Esophagus muscularis mucosa (tissue), 4 donors: ENCODE measurements around the gene OGFRL1. TPM values are rescaled to one million over a fixed set of nuclear protein-coding genes. Genes with fewer than 3 reads are reported as not detected.

ENCODE experiments used
- DNase-seq: peaks from one replicate; pipeline ENCODE4 v3.0.0-alpha.2; 2017; ENCODE audit errors: extremely low spot score
- H3K27ac ChIP-seq, 4 donors: fragments of 200-600 bp; sonication (generic); replicated peaks in 1 of 4; 1 replicate in 3 of 4; 2 replicates in 1 of 4; pipeline ENCODE4 v1.5.1; 2016 to 2019; ENCODE audit warnings: mild to moderate bottlenecking in 1 of 4
- H3K27me3 ChIP-seq, 4 donors: fragments of 200-600 bp; sonication (generic); one replicate each; pipeline versions ENCODE4 v1.5.1 to v1.6.0; 2016 to 2019
- H3K36me3 ChIP-seq, 4 donors: fragments of 200-600 bp; sonication (generic); one replicate each; pipeline ENCODE4 v1.5.1; 2016 to 2019
- H3K4me1 ChIP-seq, 4 donors: fragments of 200-600 bp; sonication (generic); one replicate each; pipeline ENCODE4 v1.5.1; 2016 to 2019
- H3K4me3 ChIP-seq, 4 donors: fragments of 200-600 bp; sonication (generic); 1 replicate in 2 of 4; 2 replicates in 2 of 4; pipeline ENCODE4 v1.5.1; 2016 to 2019; ENCODE audit warnings: mild to moderate bottlenecking in 4 of 4, moderate library complexity in 1 of 4
- H3K9me3 ChIP-seq, 4 donors: fragments of 200-600 bp; sonication (generic); 1 replicate in 3 of 4; 2 replicates in 1 of 4; pipeline ENCODE4 v1.5.1; 2016 to 2019
- EP300 ChIP-seq: sonication (generic); formaldehyde crosslinking; IDR thresholded peaks from one replicate; pipeline ENCODE4 v1.6.1; 2017; ENCODE audit warnings: antibody characterized with exemption
- POLR2A ChIP-seq: fragments of 450-650 bp; IDR thresholded peaks from one replicate; pipeline ENCODE4 v1.6.1; 2017; ENCODE audit warnings: antibody characterized with exemption, moderate library complexity, mild to moderate bottlenecking, low read depth
- POLR2AphosphoS5 ChIP-seq, 2 donors: sonication (generic); formaldehyde crosslinking; IDR thresholded peaks; one replicate each; pipeline ENCODE4 v1.6.1; 2017; ENCODE audit warnings: antibody characterized with exemption in 2 of 2
- WGBS: methylation state at CpG from one replicate; pipeline ENCODE4 v1.1.5; 2018; 5-methylcytosine and 5-hydroxymethylcytosine counted together
- intact Hi-C: fragments of 100-400 bp; cut with DNase I; formaldehyde crosslinking; loops from one replicate; pipeline ENCODE4 v1.15.1; 2023
- total RNA-seq, 4 donors: library from RNA; depleted of rRNA; stranded (reverse); fragments of >200 nt; gene quantifications; one replicate each; pipeline versions ENCODE4 v1.1.0 to v1.2.1, GENCODE V29; 2016
- TF ChIP-seq, protein P1 (sequence below), 3 experiments: fragments of 200-600 bp in 2 of 3; fragments of 450-650 bp in 1 of 3; sonication (generic) in 2 of 3; IDR thresholded peaks; one replicate each; pipeline ENCODE4 v1.5.1; 2017 to 2019; ENCODE audit warnings: antibody characterized with exemption in 3 of 3, mild to moderate bottlenecking in 2 of 3, moderate library complexity in 1 of 3

OGFRL1 gene
- total RNA-seq, 4 donors from 2014 or later: 29.2 to 48.2 (median 40.8) TPM

GRCh38 chr6:71280701-71281100, 7.9 kb upstream of the OGFRL1 start:
- intact Hi-C loops: no loop called here
- Histone ChIP-seq H3K27ac (no peak overlapping the region), H3K27me3 (no peaks in the 10 kb centered on the region), H3K4me1 (peaks cover 0 to 10% (median 2%) of the 10 kb centered on the region in 4 donors), H3K36me3 (no peaks in the 10 kb centered on the region), H3K4me3 (no peak overlapping the region), H3K9me3 (no peaks in the 10 kb centered on the region)
- DNase-seq: no peak
- TF ChIP-seq, protein P1, sequence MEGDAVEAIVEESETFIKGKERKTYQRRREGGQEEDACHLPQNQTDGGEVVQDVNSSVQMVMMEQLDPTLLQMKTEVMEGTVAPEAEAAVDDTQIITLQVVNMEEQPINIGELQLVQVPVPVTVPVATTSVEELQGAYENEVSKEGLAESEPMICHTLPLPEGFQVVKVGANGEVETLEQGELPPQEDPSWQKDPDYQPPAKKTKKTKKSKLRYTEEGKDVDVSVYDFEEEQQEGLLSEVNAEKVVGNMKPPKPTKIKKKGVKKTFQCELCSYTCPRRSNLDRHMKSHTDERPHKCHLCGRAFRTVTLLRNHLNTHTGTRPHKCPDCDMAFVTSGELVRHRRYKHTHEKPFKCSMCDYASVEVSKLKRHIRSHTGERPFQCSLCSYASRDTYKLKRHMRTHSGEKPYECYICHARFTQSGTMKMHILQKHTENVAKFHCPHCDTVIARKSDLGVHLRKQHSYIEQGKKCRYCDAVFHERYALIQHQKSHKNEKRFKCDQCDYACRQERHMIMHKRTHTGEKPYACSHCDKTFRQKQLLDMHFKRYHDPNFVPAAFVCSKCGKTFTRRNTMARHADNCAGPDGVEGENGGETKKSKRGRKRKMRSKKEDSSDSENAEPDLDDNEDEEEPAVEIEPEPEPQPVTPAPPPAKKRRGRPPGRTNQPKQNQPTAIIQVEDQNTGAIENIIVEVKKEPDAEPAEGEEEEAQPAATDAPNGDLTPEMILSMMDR (IDR thresholded peaks at IDR 0.05): no peak
- TF ChIP-seq POLR2AphosphoS5 (IDR thresholded peaks at IDR 0.05) (no peak), POLR2A (no peak), EP300 (no peak)
- WGBS: 91% methylated on average over 2 of the region's 2 CpGs

DNA sequence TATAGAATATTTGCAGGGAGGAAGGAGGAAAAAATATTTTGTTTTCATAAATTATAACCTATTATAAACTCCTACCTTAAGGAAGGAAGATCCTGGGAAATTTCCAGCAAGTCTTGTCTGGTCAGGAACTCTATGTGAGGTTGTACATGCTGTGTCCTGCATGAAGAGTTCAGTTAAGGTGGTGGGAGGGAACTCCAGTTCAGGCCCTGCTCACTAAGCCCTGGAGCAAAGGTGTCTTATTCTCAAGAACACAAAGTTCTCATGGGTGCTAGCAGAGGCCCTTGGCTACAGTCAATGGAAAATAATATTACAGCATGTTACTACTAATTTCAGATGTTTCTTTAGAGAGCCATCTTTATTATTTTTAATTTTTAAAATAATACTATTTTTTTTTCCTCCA, 3.8 kb upstream of the OGFRL1 start:
- H3K27ac ChIP-seq: peak overlapping the region in 1 of 4 donors; percentile 2
- H3K27me3 ChIP-seq: no peaks in the 10 kb centered on the region
- no peaks in the 10 kb centered on the region for H3K36me3 ChIP-seq
- no peak overlapping the region for H3K4me3 ChIP-seq
- intact Hi-C loops: no loop called here
- H3K4me1 ChIP-seq: peaks cover 12 to 31% (median 19%) of the 10 kb centered on the region in 4 donors
- no peak for DNase-seq
- TF ChIP-seq EP300: no peak
- no peak for TF ChIP-seq POLR2AphosphoS5 (IDR thresholded peaks at IDR 0.05)
- no peak for TF ChIP-seq POLR2A
- TF ChIP-seq, protein P1 (IDR thresholded peaks at IDR 0.05): no peak
- no peaks in the 10 kb centered on the region for H3K9me3 ChIP-seq

- TF ChIP-seq EP300 (no peak), POLR2AphosphoS5 (IDR thresholded peaks at IDR 0.05) (peak in 1 of 2 donors; percentile 11), POLR2A (no peak)
- intact Hi-C loops: no loop called here
- no peaks in the 10 kb centered on the region for H3K9me3 ChIP-seq
- peaks cover 12 to 52% (median 39%) of the 10 kb centered on the region in 4 donors for H3K4me1 ChIP-seq
- peak overlapping the region in 2 of 4 donors; percentile 76 to 85 for H3K4me3 ChIP-seq
- WGBS: 74% methylated on average over 7 of the region's 7 CpGs
- peak overlapping the region; percentile 91 to 93 (median 92) for H3K27ac ChIP-seq
- H3K27me3 ChIP-seq: no peaks in the 10 kb centered on the region
- H3K36me3 ChIP-seq: no peaks in the 10 kb centered on the region
- no peak for DNase-seq
Observed at GRCh38 chr6:71287038-71287437, 1.6 kb upstream of the OGFRL1 start.

DNA sequence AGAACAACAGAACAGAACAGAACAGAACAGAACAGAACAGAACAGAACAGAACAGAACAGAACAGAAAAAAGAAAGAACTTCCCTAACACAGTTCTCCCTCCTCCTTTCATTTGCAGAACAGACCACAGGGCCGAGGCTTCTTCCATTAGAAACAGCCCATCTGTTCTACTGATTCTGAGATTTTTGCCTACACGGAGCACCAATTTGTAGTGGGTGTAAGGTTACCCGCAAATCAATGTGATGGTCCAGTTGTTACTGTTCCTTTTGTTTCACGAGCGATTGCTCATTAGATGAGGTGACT, 734 bp upstream of the OGFRL1 start:
- H3K36me3 ChIP-seq: no peaks in the 10 kb centered on the region
- H3K4me3 ChIP-seq: peak overlapping the region; percentile 76 to 92 (median 83)
- peak overlapping the region; percentile 91 to 93 (median 92) for H3K27ac ChIP-seq
- TF ChIP-seq, protein P1 (IDR thresholded peaks at IDR 0.05): no peak
- TF ChIP-seq POLR2A: no peak
- TF ChIP-seq EP300: no peak
- TF ChIP-seq POLR2AphosphoS5 (IDR thresholded peaks at IDR 0.05): no peak
- no peak for DNase-seq
- intact Hi-C loops: no loop called here
- no peaks in the 10 kb centered on the region for H3K9me3 ChIP-seq
- WGBS: 1% methylated on average over 5 of the region's 5 CpGs
- H3K4me1 ChIP-seq: peaks cover 12 to 59% (median 45%) of the 10 kb centered on the region in 4 donors
- H3K27me3 ChIP-seq: no peaks in the 10 kb centered on the region

GRCh38 chr6:71289039-71289801, 609 bp downstream of the OGFRL1 start:
- Histone ChIP-seq H3K27ac (peak overlapping the region; percentile 91 to 93 (median 92)), H3K9me3 (no peaks in the 10 kb centered on the region), H3K4me1 (peaks cover 17 to 67% (median 54%) of the 10 kb centered on the region in 4 donors), H3K4me3 (peak overlapping the region; percentile 76 to 92 (median 83)), H3K27me3 (no peaks in the 10 kb centered on the region), H3K36me3 (peaks cover 0 to 8% (median 3%) of the 10 kb centered on the region in 4 donors)
- TF ChIP-seq POLR2AphosphoS5 (IDR thresholded peaks at IDR 0.05) (no peak), EP300 (no peak), POLR2A (no peak)
- TF ChIP-seq, protein P1 (IDR thresholded peaks at IDR 0.05): no peak
- no peak for DNase-seq
- 4% methylated on average over 25 of the region's 57 CpGs for whole genome bisulfite sequencing
- intact Hi-C loops: no loop called here
